Astrocyte (in vitro differentiated cells and primary cell): Measurements from ENCODE around the gene MACROH2A1. TPM values are rescaled to one million over a fixed set of nuclear protein-coding genes. Genes with fewer than 3 reads are reported as not detected.

Experiments
- DNase-seq: peaks from one replicate; pipeline ENCODE4 v3.0.0-alpha.2; 2010; ENCODE audit warnings: low read depth
- FAIRE-seq: peaks from 2 replicates; lab custom pipeline; 2011; peaks lifted over from hg19 to GRCh38; lab: Jason Lieb, UNC
- H2AFZ ChIP-seq: 2 replicates; pipeline ENCODE4 v1.6.0; 2012; ENCODE audit warnings: low read depth, low read length, inconsistent platforms
- H3K27ac ChIP-seq: 2 replicates; pipeline ENCODE4 v1.5.1; 2011; ENCODE audit warnings: low read depth, low read length, inconsistent platforms
- H3K27me3 ChIP-seq: 2 replicates; pipeline ENCODE4 v1.6.0; 2011; ENCODE audit warnings: low read length, inconsistent platforms; ENCODE audit not compliant: insufficient read depth
- H3K36me3 ChIP-seq: 2 replicates; pipeline ENCODE4 v1.5.1; 2011; ENCODE audit warnings: low read length, inconsistent platforms; ENCODE audit not compliant: insufficient read depth
- H3K4me1 ChIP-seq: 2 replicates; pipeline ENCODE4 v1.5.1; 2011; ENCODE audit warnings: low read length, inconsistent platforms; ENCODE audit not compliant: insufficient read depth
- H3K4me2 ChIP-seq: 2 replicates; pipeline ENCODE4 v1.6.0; 2012; ENCODE audit warnings: low read length, inconsistent platforms
- H3K4me3 ChIP-seq: 2 replicates; pipeline ENCODE4 v1.5.1; 2011; ENCODE audit warnings: low read depth, mild to moderate bottlenecking, low read length, inconsistent platforms; ENCODE audit not compliant: insufficient read depth
- H3K79me2 ChIP-seq: 2 replicates; pipeline ENCODE4 v1.6.0; 2012; ENCODE audit warnings: mild to moderate bottlenecking, low read length, inconsistent platforms; ENCODE audit not compliant: insufficient read depth
- H3K9ac ChIP-seq: 2 replicates; pipeline ENCODE4 v1.6.0; 2012; ENCODE audit warnings: mild to moderate bottlenecking, low read length, inconsistent platforms
- H3K9me3 ChIP-seq: 2 replicates; pipeline ENCODE4 v1.5.1; 2012; ENCODE audit warnings: low read depth, mild to moderate bottlenecking, low read length, inconsistent platforms; ENCODE audit not compliant: insufficient read depth
- H4K20me1 ChIP-seq: 2 replicates; pipeline ENCODE4 v1.6.0; 2012; ENCODE audit warnings: low read length, inconsistent platforms; ENCODE audit not compliant: insufficient read depth
- H3K27ac Mint-ChIP-seq: one replicate; pipeline ENCODE4 v1.8.0; 2021; ENCODE audit warnings: mild to moderate bottlenecking, mixed read lengths; ENCODE audit not compliant: unreplicated experiment
- H3K27me3 Mint-ChIP-seq: one replicate; pipeline ENCODE4 v1.8.0; 2021; ENCODE audit warnings: low read depth, mixed read lengths; ENCODE audit not compliant: unreplicated experiment
- H3K36me3 Mint-ChIP-seq: one replicate; pipeline ENCODE4 v1.8.0; 2021; ENCODE audit warnings: low read depth, mixed read lengths; ENCODE audit not compliant: unreplicated experiment
- H3K4me1 Mint-ChIP-seq: one replicate; pipeline ENCODE4 v1.8.0; 2021; ENCODE audit warnings: low read depth, mixed read lengths; ENCODE audit not compliant: unreplicated experiment
- H3K4me3 Mint-ChIP-seq: one replicate; pipeline ENCODE4 v1.8.0; 2021; ENCODE audit warnings: mild to moderate bottlenecking, moderate library complexity, mixed read lengths; ENCODE audit not compliant: unreplicated experiment
- H3K9me3 Mint-ChIP-seq: one replicate; pipeline ENCODE4 v1.8.0; 2021; ENCODE audit warnings: mild to moderate bottlenecking, mixed read lengths; ENCODE audit not compliant: unreplicated experiment
- EZH2 ChIP-seq: IDR thresholded peaks from 2 replicates; pipeline ENCODE4 v1.6.1; 2012; ENCODE audit warnings: mild to moderate bottlenecking, low read length, inconsistent platforms; ENCODE audit not compliant: insufficient read depth
- total RNA-seq: library from RNA; stranded (reverse); gene quantifications from 2 replicates; pipeline ENCODE4 v1.2.1, GENCODE V29; 2021
- TF ChIP-seq, protein P1 (sequence below): IDR thresholded peaks from 2 replicates; pipeline ENCODE4 v1.5.1; 2011; ENCODE audit warnings: low read depth, mild to moderate bottlenecking, inconsistent platforms, low read length, moderate library complexity; ENCODE audit not compliant: insufficient read depth

Gene MACROH2A1
- total RNA-seq, 1 donor from 2014 or later, result 143 TPM

DNA sequence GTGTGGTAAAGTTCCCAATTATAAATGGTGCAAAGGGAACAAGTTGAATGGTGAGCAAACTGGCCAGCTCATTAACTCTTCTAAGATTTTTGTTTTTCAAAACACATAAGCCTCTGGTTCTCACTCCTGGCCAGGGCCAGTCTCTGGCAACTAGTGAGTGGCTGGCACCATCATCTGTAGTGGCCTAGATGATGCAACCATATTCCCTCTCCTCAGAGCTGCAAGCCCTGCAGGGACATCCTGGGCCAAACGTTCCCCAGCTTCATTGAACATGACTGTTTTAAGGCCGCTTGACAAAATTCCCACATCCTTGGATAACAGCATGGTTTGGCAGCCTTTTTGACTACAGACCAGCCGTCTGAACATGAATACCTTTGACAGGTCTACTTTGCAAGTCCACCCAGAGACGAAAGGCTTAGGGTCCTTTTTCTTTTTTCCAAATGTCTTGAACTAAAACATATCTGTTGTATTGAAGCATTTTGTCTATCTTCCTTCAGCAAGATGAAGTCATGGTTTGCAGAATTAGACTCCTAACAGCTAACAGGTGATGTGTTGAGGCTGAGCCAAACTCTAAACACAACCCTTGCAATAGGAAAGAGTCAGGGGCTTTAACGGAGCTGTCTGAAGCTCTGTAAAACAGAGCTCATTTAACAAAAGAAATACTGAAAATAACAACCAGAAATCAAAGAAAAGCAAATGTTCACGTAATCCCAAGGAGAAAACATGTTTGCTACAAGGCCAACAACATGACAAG lies 23.8 kb downstream of the MACROH2A1 start:
- H3K9ac ChIP-seq, result no peak overlapping the region
- no peaks in the 10 kb centered on the region for H3K27me3 ChIP-seq
- FAIRE-seq (no peak), DNase-seq (no peak)
- Mint-ChIP-seq H3K4me1 (peaks cover 41% of the 10 kb centered on the region), H3K36me3 (peaks cover 36% of the 10 kb centered on the region), H3K27ac (no peak overlapping the region), H3K4me3 (no peak overlapping the region), H3K27me3 (no peaks in the 10 kb centered on the region), H3K9me3 (no peaks in the 10 kb centered on the region)
- H3K36me3 ChIP-seq, result peaks cover 31% of the 10 kb centered on the region
- no peak for TF ChIP-seq EZH2
- H3K9me3 ChIP-seq, result no peaks in the 10 kb centered on the region
- no peak overlapping the region for H3K4me2 ChIP-seq
- no peak overlapping the region for H3K27ac ChIP-seq
- peaks cover 94% of the 10 kb centered on the region for H3K79me2 ChIP-seq
- no peak overlapping the region for H3K4me3 ChIP-seq
- H3K4me1 ChIP-seq, result peaks cover 25% of the 10 kb centered on the region
- no peak overlapping the region for H2AFZ ChIP-seq
- H4K20me1 ChIP-seq, result peaks cover 97% of the 10 kb centered on the region

DNA sequence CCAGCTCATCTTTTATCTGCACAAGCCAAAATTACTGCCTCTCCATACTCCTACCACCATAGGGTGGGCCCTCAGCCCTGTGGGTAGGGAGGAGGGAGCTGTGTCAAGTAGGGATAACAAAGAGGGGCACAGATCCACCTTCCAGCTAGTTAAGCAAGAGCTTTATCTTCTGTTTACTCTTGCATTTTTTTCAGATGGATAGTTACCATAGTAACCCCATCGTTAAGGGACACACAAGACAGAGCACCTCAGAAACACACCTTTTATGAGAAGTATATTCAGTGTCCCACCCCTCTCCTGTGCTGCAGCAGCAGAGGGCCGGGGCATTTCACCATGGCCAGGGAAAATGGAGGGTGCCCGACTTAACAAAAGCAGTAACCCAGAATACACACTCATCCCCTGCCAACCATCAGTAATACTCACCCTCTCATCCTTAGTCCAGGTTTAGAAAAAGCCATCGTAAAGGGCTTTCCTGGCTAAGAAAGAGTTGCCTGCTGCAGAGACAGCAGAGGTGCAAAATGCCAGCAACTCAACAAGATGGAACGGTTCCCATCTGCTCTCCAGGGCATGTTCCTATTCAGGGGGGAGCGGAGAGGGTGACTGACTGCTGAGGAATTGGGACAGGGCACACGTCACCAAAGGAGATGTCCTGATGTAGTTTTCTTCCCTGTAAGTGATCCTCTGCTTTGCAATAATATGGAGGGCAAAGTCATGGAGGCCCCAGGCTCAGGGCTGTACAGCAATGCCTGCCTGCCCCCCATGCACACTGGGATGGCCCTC lies 25.1 kb downstream of the MACROH2A1 start:
- peaks cover 29% of the 10 kb centered on the region for H3K4me1 Mint-ChIP-seq
- FAIRE-seq, result no peak
- H3K36me3 ChIP-seq, result peaks cover 28% of the 10 kb centered on the region

More for the DNA sequence above, 25.1 kb downstream of the MACROH2A1 start:
- Histone ChIP-seq H3K4me3 (no peak overlapping the region), H3K4me1 (peaks cover 17% of the 10 kb centered on the region), H3K27ac (no peak overlapping the region), H4K20me1 (peaks cover 95% of the 10 kb centered on the region), H3K9me3 (no peaks in the 10 kb centered on the region), H3K4me2 (no peak overlapping the region), H3K9ac (no peak overlapping the region), H3K79me2 (peaks cover 94% of the 10 kb centered on the region), H3K27me3 (no peaks in the 10 kb centered on the region), H2AFZ (no peak overlapping the region)
- H3K9me3 Mint-ChIP-seq, result no peaks in the 10 kb centered on the region
- peaks cover 38% of the 10 kb centered on the region for H3K36me3 Mint-ChIP-seq
- no peaks in the 10 kb centered on the region for H3K27me3 Mint-ChIP-seq
- no peak for DNase-seq
- H3K27ac Mint-ChIP-seq, result no peak overlapping the region
- TF ChIP-seq EZH2, result no peak
- TF ChIP-seq, protein P1, sequence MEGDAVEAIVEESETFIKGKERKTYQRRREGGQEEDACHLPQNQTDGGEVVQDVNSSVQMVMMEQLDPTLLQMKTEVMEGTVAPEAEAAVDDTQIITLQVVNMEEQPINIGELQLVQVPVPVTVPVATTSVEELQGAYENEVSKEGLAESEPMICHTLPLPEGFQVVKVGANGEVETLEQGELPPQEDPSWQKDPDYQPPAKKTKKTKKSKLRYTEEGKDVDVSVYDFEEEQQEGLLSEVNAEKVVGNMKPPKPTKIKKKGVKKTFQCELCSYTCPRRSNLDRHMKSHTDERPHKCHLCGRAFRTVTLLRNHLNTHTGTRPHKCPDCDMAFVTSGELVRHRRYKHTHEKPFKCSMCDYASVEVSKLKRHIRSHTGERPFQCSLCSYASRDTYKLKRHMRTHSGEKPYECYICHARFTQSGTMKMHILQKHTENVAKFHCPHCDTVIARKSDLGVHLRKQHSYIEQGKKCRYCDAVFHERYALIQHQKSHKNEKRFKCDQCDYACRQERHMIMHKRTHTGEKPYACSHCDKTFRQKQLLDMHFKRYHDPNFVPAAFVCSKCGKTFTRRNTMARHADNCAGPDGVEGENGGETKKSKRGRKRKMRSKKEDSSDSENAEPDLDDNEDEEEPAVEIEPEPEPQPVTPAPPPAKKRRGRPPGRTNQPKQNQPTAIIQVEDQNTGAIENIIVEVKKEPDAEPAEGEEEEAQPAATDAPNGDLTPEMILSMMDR, result no peak
- H3K4me3 Mint-ChIP-seq, result no peak overlapping the region
